GM12872 (cell line): ENCODE data around the gene DLG5.

ENCODE experiments used
- TF ChIP-seq, protein P1 (sequence below): IDR thresholded peaks from 3 replicates; pipeline ENCODE4 v1.5.1; 2011; ENCODE audit warnings: low read depth, mild to moderate bottlenecking, low read length, moderate library complexity; ENCODE audit not compliant: insufficient read depth

The DLG5 gene

DNA sequence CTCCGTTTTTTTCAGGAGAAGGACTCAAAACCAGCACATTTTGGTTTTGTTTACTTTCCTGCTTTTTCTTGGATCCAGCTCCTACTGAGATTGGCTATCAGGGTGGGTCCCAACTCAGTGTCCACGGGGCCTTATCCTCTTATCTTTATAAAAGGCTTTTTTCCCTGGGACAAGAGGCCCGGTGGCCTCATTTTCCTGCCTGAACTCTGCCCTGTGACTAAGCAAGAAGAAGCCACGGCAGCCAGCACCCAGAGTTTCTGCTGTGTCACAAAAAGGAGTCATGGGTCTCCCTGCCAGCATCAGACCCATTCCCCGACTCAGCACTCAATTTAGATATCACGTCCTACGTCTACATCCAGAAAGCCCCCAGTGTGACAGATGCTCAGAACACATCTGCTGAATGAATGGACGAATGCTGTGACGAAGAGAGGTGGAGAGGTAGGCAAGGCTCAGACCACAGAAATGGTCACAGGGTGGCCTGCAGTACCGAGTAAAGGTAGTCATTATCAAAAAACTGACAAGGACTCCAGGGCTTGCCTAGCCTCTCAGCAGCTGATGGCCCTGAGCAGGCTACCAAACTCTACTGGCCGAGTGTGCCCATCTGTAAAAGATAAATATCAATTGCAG lies 16.7 kb downstream of the DLG5 start:
- TF ChIP-seq, protein P1, sequence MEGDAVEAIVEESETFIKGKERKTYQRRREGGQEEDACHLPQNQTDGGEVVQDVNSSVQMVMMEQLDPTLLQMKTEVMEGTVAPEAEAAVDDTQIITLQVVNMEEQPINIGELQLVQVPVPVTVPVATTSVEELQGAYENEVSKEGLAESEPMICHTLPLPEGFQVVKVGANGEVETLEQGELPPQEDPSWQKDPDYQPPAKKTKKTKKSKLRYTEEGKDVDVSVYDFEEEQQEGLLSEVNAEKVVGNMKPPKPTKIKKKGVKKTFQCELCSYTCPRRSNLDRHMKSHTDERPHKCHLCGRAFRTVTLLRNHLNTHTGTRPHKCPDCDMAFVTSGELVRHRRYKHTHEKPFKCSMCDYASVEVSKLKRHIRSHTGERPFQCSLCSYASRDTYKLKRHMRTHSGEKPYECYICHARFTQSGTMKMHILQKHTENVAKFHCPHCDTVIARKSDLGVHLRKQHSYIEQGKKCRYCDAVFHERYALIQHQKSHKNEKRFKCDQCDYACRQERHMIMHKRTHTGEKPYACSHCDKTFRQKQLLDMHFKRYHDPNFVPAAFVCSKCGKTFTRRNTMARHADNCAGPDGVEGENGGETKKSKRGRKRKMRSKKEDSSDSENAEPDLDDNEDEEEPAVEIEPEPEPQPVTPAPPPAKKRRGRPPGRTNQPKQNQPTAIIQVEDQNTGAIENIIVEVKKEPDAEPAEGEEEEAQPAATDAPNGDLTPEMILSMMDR, result no peak

GRCh38 chr10:77909021-77909748 lies 17.4 kb downstream of the DLG5 start:
- TF ChIP-seq, protein P1, result no peak

- TF ChIP-seq, protein P1, result peak; percentile 47; the same call in 2 of the 3 replicates
Observed at GRCh38 chr10:77907900-77908717, 18.4 kb downstream of the DLG5 start.

GRCh38 chr10:77907462-77907861 lies 19.1 kb downstream of the DLG5 start:
- TF ChIP-seq, protein P1, result no peak

DNA sequence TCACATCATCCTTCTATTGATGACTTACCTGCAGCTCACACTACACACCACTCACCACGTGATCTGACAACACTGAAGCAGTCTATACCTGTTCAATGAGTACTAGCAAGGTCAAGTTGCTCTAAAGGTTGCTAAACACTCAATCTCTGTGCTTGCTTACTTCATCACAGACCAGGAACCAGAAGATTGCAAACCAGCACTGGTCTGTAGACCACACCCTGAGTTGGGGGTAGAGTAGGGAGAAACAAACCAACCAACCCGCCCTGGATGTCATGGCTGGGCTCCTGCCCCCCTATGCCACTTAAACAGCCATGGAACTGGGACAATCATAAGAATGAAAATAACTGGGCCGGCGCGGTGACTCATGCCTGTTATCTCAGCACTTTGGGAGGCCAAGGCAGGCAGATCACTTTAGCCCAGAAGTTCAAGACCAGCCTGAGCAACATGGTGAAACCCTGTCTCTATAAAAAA lies 19.6 kb downstream of the DLG5 start:
- TF ChIP-seq, protein P1, result no peak

- TF ChIP-seq, protein P1, result no peak
Observed at GRCh38 chr10:77905781-77906180, 20.8 kb downstream of the DLG5 start.
